D721Med (cell line): ENCODE data around the gene PHGDH.
"Not testable (repeated sequence)": the region's sequence is repeated elsewhere in the genome, so short reads cannot be mapped to it uniquely, and the experiment has no call there.

Experiments used
- DNase-seq: peaks from one replicate; pipeline ENCODE4 v3.0.0; 2011; ENCODE audit warnings: low spot score; ENCODE audit not compliant: insufficient read length
- FAIRE-seq: peaks from 2 replicates; lab custom pipeline; 2011; peaks lifted over from hg19 to GRCh38; lab: Jason Lieb, UNC
- CTCF ChIP-seq: IDR thresholded peaks from 2 replicates; pipeline ENCODE4 v1.5.1; 2012; ENCODE audit warnings: mild to moderate bottlenecking, control low read depth; ENCODE audit not compliant: insufficient read depth; ENCODE audit errors: missing control alignments

Gene PHGDH

GRCh38 chr1:119681560-119681959 lies 30.2 kb upstream of the PHGDH start:
- TF ChIP-seq CTCF, result no peak
- FAIRE-seq, result no peak

GRCh38 chr1:119682141-119682540 lies 29.6 kb upstream of the PHGDH start:
- DNase-seq (no peak), FAIRE-seq (no peak)
- no peak for TF ChIP-seq CTCF

More at GRCh38 chr1:119681560-119681959, 30.2 kb upstream of the PHGDH start:
- no peak for DNase-seq

- TF ChIP-seq CTCF, result no peak
- FAIRE-seq (no peak), DNase-seq (no peak)
Measured at GRCh38 chr1:119683893-119684292, 27.8 kb upstream of the PHGDH start.

- FAIRE-seq (no peak), DNase-seq (no peak)
Measured at GRCh38 chr1:119686661-119687060, 25.1 kb upstream of the PHGDH start.

GRCh38 chr1:119687434-119688079 lies 24.2 kb upstream of the PHGDH start:
- FAIRE-seq, result no peak
- DNase-seq, result no peak
- TF ChIP-seq CTCF, result no peak

More at GRCh38 chr1:119686661-119687060, 25.1 kb upstream of the PHGDH start:
- TF ChIP-seq CTCF, result no peak

- TF ChIP-seq CTCF, result no peak
- no peak for DNase-seq
- no peak for FAIRE-seq
Measured at GRCh38 chr1:119688810-119689209, 22.9 kb upstream of the PHGDH start.

GRCh38 chr1:119689511-119689910 lies 22.2 kb upstream of the PHGDH start:
- no peak for DNase-seq
- FAIRE-seq, result no peak
- no peak for TF ChIP-seq CTCF

GRCh38 chr1:119696863-119697262 lies 14.9 kb upstream of the PHGDH start:
- not testable (repeated sequence) for FAIRE-seq, DNase-seq
